ENCODE data around the gene CTSA.
"Not testable (repeated sequence)": the region's sequence is repeated elsewhere in the genome, so short reads cannot be mapped to it uniquely, and the experiment has no call there.

CTSA gene

GRCh38 chr20:45918779-45919537, 27.8 kb downstream of the CTSA start:
- no peak for DNase-seq (ENCODE audit: low spot score)

GRCh38 chr20:45919542-45920399, 28.6 kb downstream of the CTSA start:
- DNase-seq (ENCODE audit: low spot score) = no peak

- DNase-seq (ENCODE audit: low spot score) = no peak
These were observed 29.6 kb downstream of the CTSA start for GRCh38 chr20:45920462-45921336.

- no peak for DNase-seq (ENCODE audit: low spot score)
These were observed 30.4 kb downstream of the CTSA start for GRCh38 chr20:45921337-45922189.

GRCh38 chr20:45924391-45925261, 33.5 kb downstream of the CTSA start:
- DNase-seq (ENCODE audit: low spot score) = no peak

- no peak for DNase-seq (ENCODE audit: low spot score)
These were observed 34.8 kb downstream of the CTSA start for GRCh38 chr20:45925821-45926506.

- no peak for DNase-seq (ENCODE audit: low spot score)
These were observed 35.6 kb downstream of the CTSA start for GRCh38 chr20:45926731-45927070.

GRCh38 chr20:45927071-45927878, 36.1 kb downstream of the CTSA start:
- no peak for DNase-seq (ENCODE audit: low spot score)

- DNase-seq (ENCODE audit: low spot score) = not testable (repeated sequence)
These were observed 40.5 kb downstream of the CTSA start for GRCh38 chr20:45931680-45932079.

- DNase-seq (ENCODE audit: low spot score) = peak; percentile 71
These were observed 42.3 kb downstream of the CTSA start for GRCh38 chr20:45933266-45934045.

- DNase-seq (ENCODE audit: low spot score) = peak; percentile 45
These were observed 43.0 kb downstream of the CTSA start for GRCh38 chr20:45934046-45934585.

GRCh38 chr20:45934586-45935415, 43.7 kb downstream of the CTSA start, which contains the start of gene PCIF1:
Gene PCIF1, plus strand, starts transcription at chr20:45934683. Its CDS starts 4,317 bp downstream, at chr20:45939000.
- DNase-seq (ENCODE audit: low spot score) = peak; percentile 99

- DNase-seq (ENCODE audit: low spot score) = no peak
These were observed 44.4 kb downstream of the CTSA start for GRCh38 chr20:45935416-45936046.

- DNase-seq (ENCODE audit: low spot score) = no peak
These were observed 46.6 kb downstream of the CTSA start for GRCh38 chr20:45937765-45938164.

GRCh38 chr20:45938727-45939438, 47.7 kb downstream of the CTSA start:
- no peak for DNase-seq (ENCODE audit: low spot score)

GRCh38 chr20:45940053-45940452, 48.9 kb downstream of the CTSA start:
- DNase-seq (ENCODE audit: low spot score) = no peak

Data from AG08396 (cell line).